ENCODE results near the gene RNF213.

Gene RNF213

GRCh38 chr17:80353718-80354275, 93.1 kb downstream of the RNF213 start:
- DNase-seq, result no peak

- no peak for DNase-seq
These were observed 93.7 kb downstream of the RNF213 start for GRCh38 chr17:80354336-80354735.

- DNase-seq, result no peak
These were observed 95.7 kb downstream of the RNF213 start for GRCh38 chr17:80356231-80356856.

- DNase-seq, result no peak
These were observed 97.5 kb downstream of the RNF213 start for GRCh38 chr17:80358131-80358530.

GRCh38 chr17:80358861-80359260, 98.2 kb downstream of the RNF213 start:
- no peak for DNase-seq

GRCh38 chr17:80359422-80360110, 98.9 kb downstream of the RNF213 start:
- no peak for DNase-seq

- no peak for DNase-seq
These were observed 99.7 kb downstream of the RNF213 start for GRCh38 chr17:80360396-80360795.

- no peak for DNase-seq
These were observed 101.0 kb downstream of the RNF213 start for GRCh38 chr17:80361495-80362220.

- no peak for DNase-seq
These were observed 101.9 kb downstream of the RNF213 start for GRCh38 chr17:80362428-80363119.

GRCh38 chr17:80363120-80363515, 102.5 kb downstream of the RNF213 start:
- no peak for DNase-seq

GRCh38 chr17:80363518-80364090, 103.0 kb downstream of the RNF213 start:
- DNase-seq, result no peak

- no peak for DNase-seq
These were observed 103.5 kb downstream of the RNF213 start for GRCh38 chr17:80364091-80364691.

GRCh38 chr17:80365001-80365965, 104.6 kb downstream of the RNF213 start:
- DNase-seq, result no peak

- DNase-seq, result no peak
These were observed 105.3 kb downstream of the RNF213 start for GRCh38 chr17:80365983-80366382.

- no peak for DNase-seq
These were observed 106.9 kb downstream of the RNF213 start for GRCh38 chr17:80367503-80367902.

- DNase-seq, result no peak
These were observed 110.5 kb downstream of the RNF213 start for GRCh38 chr17:80371196-80371595.

GRCh38 chr17:80372456-80372855, 111.8 kb downstream of the RNF213 start:
- no peak for DNase-seq

GRCh38 chr17:80372922-80373570, 112.4 kb downstream of the RNF213 start:
- no peak for DNase-seq

GRCh38 chr17:80374039-80374731, 113.5 kb downstream of the RNF213 start:
- DNase-seq, result no peak
